Breast epithelium (tissue), 3 donors: ENCODE results near the gene BAD.

Source experiments
- CTCF ChIP-seq, 3 donors: fragments of 450-650 bp; IDR thresholded peaks; one replicate each; pipeline ENCODE4 v1.5.1; 2016 to 2017; ENCODE audit warnings: antibody characterized with exemption in 3 of 3, mild to moderate bottlenecking in 3 of 3, moderate library complexity in 3 of 3
- POLR2A ChIP-seq: fragments of 450-650 bp; IDR thresholded peaks from one replicate; pipeline ENCODE4 v1.6.1; 2016; ENCODE audit warnings: antibody characterized with exemption, mild to moderate bottlenecking, moderate library complexity
- POLR2AphosphoS5 ChIP-seq, 3 donors: sonication (generic); formaldehyde crosslinking; IDR thresholded peaks; one replicate each; pipeline ENCODE4 v1.6.1; 2017; ENCODE audit warnings: antibody characterized with exemption in 3 of 3

- no peak for TF ChIP-seq CTCF (IDR thresholded peaks at IDR 0.05)
- TF ChIP-seq POLR2A: no peak
- TF ChIP-seq POLR2AphosphoS5 (IDR thresholded peaks at IDR 0.05): no peak
These were observed 22.8 kb downstream of the BAD start for GRCh38 chr11:64261556-64262080.
